NCI-H2081 (cell line): Measurements from ENCODE around the gene C18orf54.
"Not testable (repeated sequence)": the region's sequence is repeated elsewhere in the genome, so short reads cannot be mapped to it uniquely, and the experiment has no call there.

ENCODE experiments used
- DNase-seq, 2 experiments: peaks; one replicate each; lab custom pipeline; 2025; lab: John Stamatoyannopoulos, UW

Gene C18orf54

DNA sequence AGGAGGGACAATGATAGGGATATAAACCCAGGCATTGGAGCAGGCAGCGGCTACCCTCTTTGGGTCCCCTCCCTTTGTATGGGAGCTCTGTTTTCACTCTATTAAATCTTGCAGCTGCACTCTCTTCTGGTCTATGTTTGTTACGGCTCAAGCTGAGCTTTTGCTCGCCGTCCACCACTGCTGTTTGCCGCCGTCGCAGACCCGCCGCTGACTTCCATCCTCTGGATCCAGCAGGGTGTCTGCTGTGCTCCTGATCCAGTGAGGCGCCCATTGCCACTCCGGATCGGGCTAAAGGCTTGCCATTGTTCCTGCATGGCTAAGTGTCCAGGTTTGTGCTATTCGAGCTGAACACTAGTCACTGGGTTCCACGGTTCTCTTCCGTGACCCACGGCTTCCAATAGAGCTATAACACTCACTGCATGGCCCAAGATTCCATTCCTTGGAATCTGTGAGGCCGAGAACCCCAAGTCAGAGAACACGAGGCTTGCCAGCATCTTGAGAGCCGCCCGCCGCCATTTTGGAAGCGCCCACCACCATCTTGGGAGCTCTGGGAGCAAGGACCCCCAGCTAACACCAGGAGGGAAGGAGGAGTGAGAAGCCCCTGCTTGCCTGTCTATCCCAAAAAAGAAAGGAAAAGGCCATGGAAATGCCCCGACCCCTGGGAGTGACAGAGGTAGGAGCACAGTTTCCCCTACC is 29.2 kb downstream of the C18orf54 start:
- DNase-seq = not testable (repeated sequence)

DNA sequence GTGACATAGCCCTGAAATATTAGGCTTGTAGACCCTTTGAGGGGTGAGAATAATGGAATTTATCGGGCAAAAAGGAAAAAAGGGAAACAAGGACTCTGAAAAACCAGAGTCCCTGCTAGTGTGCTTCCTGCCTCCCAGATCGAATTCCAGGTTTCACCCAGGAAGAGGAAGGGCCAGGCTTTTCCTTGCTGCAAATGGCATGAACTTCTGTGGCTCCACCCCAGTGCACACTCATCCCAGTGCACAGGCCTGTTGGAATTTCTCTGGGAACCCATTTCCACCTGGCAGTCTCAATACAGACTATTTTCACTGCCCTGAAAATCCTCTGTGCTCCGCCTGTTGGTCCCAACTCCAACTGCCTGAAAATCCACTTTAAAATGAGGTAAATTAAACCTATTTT is 29.9 kb downstream of the C18orf54 start:
- no peak for DNase-seq

DNA sequence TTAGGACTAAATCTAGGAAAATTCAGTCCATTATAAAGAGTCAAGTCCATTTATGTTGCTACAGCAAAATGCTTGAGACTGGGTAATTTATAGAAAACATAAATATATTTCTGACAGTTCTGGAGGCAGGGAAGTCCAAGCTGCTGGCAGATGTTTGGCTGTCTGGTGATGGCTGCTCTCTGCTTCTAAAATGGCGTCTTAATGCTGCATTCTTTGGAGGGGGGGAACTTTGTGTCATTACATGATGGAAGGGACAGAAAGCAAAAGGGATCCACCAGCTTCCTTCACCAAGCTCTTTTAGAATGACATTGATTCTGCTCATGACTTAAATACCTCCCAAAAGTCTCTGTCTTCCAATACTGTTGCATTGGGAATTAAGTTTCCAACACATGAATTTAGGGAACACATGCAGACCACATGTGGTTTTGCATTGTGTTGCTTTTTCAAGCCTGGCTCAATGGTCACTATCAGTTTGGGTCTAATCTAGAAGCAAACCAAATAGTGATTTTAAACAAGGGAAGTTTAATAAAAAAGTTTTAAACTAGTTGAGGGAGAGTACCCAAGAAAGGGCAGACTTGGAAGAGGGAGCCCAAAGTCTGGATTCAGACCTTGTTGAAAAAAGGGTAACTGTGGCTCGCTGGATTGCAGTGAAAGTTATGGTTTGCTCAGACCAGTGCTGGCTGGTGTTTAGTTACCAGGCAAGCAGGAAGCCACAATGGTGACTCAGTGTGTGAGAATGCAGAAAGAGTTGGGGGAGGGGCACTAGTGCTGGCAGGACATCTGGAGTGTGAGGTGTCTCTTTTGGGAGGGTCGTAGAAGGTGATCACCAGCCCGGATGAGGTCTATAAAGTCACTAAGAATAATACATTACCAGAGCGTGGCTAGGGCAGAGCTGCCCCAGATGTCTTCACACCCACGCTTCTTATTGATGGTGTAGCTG is 30.8 kb downstream of the C18orf54 start:
- DNase-seq = no peak

DNA sequence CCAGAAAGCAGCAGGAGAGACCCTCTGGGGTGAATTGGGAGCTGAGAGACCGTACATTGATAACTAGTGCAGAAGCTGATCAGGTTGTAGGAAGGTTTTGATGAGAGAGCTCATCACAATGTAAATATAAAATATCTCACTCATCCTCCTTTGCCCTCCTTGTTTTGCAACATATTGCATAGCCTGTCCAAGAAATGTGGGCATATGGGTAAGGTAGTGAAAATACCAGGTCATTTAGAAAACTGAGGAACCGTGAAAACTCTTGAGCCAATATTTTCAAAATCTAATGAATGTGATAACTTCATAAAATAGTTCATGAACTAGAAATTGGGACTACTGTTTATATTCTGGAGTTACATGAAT is 31.4 kb downstream of the C18orf54 start:
- DNase-seq = no peak

DNA sequence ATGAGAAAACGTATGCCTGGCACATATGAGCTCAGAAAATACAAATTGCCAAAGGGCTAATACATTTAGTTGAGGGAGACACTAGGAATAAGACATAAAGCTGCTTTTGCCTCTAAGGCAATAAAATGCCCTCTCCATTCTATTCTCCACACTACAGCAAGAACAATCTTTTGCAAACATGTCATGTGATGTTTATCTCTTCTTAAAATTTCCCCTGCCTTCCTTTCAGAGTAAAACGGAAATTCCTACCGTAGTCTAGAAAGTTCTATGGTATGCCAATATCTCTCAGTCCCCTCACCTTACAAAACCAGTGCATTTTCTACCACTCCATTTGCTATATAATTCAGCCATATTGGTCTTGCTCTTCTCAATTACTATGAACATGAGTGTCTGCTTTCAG is 33.1 kb downstream of the C18orf54 start:
- no peak for DNase-seq

DNA sequence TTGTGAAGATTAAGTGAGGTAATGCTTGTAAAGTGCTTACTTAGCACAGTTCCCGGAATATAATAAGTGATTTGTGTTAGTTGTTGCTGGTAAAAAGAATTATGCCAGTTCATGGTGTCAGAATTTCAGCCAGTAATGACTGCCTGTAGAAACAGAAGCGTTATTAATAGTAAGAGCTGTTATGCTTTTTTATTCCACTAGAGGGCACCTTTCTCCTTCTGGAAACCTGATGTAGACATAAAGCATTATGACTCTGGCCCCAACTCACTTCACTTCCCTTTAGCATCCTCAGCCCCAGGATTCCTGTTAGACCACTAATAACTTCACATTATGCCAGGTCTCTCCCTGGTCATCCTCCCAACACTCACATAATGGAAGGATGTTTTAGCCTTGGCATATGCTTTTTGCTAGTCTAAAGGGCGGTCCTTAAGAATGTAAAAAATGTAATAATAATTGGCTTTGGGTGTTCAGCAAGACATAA is 34.9 kb downstream of the C18orf54 start:
- DNase-seq = peak; percentile 55 to 65

DNA sequence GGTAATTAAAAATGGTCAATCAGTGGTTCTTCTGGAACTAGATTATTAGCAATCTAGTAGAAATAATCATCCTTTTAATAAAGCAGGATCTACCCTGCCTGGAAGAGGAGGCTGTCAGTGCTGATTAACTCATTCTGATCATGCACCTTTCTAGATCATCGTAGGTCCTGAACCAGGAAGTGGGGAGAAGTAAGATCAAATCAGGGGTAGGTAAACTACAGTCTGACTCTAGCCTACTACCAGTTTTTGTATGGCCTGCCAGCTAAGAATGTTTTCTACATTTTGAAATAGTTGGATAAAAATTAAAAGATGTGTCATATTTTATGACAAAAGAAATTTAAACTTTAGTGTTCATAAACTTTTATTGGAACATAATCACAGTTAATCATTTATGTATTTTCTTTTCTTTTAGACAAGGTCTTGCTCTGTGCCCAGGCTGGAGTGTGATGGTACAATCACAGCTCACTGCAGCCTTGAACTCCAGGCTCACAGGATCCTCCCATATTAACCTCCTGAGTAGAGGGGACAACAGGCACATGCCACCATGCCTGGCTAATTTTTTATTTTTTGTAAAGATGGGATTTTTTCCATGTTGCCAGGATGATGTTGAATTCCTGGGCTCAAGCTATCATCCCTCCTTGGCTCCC is 36.1 kb downstream of the C18orf54 start:
- no peak for DNase-seq

DNA sequence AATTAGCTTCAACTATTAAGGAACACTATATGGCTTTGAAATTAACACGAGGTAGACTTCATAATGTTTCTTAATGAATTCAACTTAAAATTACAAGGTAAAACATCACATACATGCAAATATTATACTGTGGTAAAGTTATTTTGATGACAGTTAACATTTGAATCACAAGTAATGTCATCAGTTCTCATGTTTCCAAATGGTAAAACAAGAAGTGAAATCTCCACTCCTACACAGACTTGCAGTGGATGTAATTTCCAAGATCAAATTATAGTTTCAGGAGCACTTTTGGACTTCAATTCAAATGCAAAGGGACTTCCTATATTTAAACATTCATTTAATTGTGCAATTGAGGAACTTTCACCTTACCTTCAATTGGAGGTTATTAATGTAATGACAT is 39.1 kb downstream of the C18orf54 start:
- DNase-seq = no peak

DNA sequence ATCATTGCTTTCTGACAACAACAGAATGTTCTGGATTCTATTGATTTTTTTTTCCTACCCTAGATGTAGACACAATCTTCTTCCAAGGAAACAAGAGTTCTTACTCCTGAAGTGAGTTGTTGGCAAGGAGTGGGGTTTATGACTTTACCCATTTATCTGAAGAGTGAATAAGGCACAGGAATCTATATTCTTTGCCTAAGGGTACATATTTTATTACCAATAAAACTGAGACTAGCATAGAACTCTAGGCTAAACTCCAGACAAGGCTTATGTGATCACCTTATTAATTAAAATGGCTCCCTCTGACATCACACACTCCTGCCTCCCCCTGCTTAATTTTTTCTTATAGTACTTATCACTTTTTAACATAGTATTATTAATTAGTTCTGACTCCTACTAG is 47.6 kb downstream of the C18orf54 start:
- no peak for DNase-seq

DNA sequence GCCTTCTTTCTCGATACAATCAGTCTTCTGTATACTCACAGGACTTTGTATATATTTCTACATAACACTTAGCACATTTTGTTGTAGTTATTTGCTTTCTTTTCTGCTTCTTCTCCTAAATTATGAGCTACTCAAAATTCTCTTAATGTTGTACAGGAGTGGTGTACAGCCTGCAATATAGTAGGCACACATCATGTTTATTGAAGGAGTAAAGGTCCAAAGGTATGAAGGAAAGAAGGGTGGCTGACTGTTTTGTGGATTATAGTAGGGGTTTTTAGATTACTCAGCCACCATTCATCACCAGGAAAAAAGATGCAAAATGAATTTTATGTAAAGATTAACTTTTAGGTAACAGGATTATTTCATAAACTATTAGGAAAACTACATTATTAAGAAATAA is 54.1 kb downstream of the C18orf54 start:
- DNase-seq = no peak

DNA sequence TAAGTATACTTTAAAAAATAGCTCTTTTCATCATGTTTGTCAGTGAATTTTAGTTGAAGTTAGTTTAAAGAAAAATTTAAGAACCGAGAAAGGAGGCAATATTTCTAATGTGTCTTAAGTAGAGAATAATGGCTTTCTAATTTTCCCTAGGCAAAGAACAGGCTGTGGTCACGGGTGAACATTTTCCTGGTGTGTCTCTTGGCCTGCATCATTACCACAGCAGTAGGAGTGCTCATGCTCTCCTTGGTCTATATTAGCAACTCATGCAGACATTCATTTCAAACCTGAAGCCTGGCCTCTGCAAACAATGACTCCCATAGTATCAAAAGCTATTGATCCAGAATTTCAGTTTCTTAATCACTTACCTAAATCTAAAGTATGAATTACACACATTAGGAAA is 57.4 kb downstream of the C18orf54 start:
- DNase-seq = no peak

DNA sequence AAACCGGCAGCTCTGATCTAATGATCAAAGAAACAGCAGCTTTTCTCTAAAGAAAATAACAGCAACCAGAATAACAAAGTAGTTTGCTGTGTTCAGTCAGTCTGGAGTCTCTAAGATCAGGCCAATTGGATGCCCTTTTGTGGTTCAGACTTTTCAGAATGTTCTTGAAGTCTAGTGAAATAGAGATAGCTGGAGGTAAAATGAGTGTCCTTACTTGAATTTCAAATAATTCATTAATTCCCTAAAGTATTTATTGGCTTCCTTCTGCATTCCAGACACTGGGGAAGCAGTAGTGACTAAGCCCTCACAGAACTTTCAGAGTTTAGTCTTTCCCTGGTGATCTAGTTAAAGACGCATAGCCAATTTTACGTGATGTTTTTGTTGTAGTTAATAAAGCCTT is 58.7 kb downstream of the C18orf54 start:
- DNase-seq = no peak

DNA sequence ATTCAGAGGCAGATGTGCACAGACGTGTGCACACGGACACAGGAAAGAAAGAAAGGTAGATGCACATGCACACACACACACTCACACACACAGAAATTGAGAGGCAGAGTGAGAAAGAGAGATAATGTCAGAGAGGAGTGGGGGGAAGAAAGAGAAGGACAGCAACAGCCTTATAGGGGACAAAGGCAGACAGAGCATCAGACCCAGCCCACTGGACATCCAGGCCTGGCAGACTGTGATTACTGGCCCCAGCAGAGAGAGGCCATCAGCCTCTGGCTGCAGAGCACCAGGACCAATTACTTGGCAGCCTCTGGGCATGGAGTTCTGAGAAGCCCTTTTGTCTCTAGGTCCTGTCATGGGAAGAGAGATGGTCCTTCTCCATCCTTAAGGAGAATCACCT is 66.1 kb downstream of the C18orf54 start:
- no peak for DNase-seq

DNA sequence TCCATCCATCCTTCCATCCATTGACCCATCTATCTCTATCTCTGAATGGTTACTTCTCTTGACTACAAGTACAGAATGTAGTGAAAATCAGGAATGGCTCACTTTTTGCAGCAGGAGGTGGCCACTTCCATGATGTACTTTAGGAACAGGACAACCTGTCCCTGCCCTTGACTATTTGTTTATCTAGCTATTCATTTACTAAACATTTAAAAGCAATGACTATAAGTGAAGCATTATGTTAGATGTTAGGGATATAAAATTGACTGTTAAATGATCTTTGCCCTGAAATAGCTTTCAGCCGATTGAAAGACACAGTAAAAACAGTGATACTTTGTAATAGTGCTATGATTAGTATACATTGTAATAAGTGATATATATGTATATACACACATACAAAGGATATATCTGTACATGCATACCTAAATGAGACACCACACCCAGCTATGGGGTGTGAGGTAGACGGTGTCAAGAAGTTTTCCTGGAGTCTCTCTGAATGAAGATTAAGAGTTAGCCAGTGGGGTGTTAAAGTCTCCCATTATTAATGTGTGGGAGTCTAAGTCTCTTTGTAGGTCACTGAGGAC is 68.5 kb downstream of the C18orf54 start:
- no peak for DNase-seq
